SK-N-MC (cell line): Measurements from ENCODE around the gene GPR35.
"Not testable (repeated sequence)": the region's sequence is repeated elsewhere in the genome, so short reads cannot be mapped to it uniquely, and the experiment has no call there.

Experiments
- DNase-seq: peaks from one replicate; pipeline ENCODE4 v3.0.0-alpha.2; 2011; ENCODE audit warnings: low read depth, low spot score
- H3K27ac ChIP-seq: fragments of 200-600 bp; sonication (generic); 2 replicates; pipeline ENCODE4 v1.5.1; 2016; ENCODE audit warnings: mixed run types
- H3K36me3 ChIP-seq: fragments of 200-600 bp; sonication (generic); 2 replicates; pipeline ENCODE4 v1.6.1; 2017; ENCODE audit warnings: antibody characterized with exemption, low read length, mixed read lengths; ENCODE audit not compliant: insufficient read depth
- H3K4me3 ChIP-seq: fragments of 200-600 bp; sonication (generic); 2 replicates; pipeline ENCODE4 v1.5.1; 2016
- H3K9ac ChIP-seq: fragments of 200-600 bp; sonication (generic); 2 replicates; pipeline ENCODE4 v1.8.0; 2017; ENCODE audit warnings: mixed run types, mixed read lengths; ENCODE audit not compliant: insufficient read length
- H3K9me3 ChIP-seq: fragments of 200-600 bp; sonication (generic); 2 replicates; pipeline ENCODE4 v1.6.1; 2017; ENCODE audit warnings: low read depth, mild to moderate bottlenecking, antibody characterized with exemption, low read length, moderate library complexity, mixed read lengths
- EZH2 ChIP-seq: fragments of 200-600 bp; sonication (generic); IDR thresholded peaks from one replicate; pipeline ENCODE4 v1.6.1; 2017; ENCODE audit warnings: antibody characterized with exemption
- FOXP2 ChIP-seq: optimal IDR thresholded peaks from 2 replicates; pipeline ENCODE3; 2011; ENCODE audit warnings: mild to moderate bottlenecking, moderate library complexity; ENCODE audit not compliant: insufficient read depth; ENCODE audit errors: extremely low read length, control extremely low read depth
- POLR2AphosphoS5 ChIP-seq: IDR thresholded peaks from 2 replicates; pipeline ENCODE4 v1.6.1; 2012; ENCODE audit warnings: mild to moderate bottlenecking, low read depth, low read length, borderline replicate concordance

GPR35 gene

GRCh38 chr2:240615820-240616547, 9.3 kb upstream of the GPR35 start:
- Histone ChIP-seq H3K27ac (no peak overlapping the region), H3K9ac (no peak overlapping the region), H3K4me3 (no peak overlapping the region), H3K36me3 (no peaks in the 10 kb centered on the region), H3K9me3 (no peaks in the 10 kb centered on the region)
- DNase-seq: no peak
- no peak for TF ChIP-seq POLR2AphosphoS5

DNA sequence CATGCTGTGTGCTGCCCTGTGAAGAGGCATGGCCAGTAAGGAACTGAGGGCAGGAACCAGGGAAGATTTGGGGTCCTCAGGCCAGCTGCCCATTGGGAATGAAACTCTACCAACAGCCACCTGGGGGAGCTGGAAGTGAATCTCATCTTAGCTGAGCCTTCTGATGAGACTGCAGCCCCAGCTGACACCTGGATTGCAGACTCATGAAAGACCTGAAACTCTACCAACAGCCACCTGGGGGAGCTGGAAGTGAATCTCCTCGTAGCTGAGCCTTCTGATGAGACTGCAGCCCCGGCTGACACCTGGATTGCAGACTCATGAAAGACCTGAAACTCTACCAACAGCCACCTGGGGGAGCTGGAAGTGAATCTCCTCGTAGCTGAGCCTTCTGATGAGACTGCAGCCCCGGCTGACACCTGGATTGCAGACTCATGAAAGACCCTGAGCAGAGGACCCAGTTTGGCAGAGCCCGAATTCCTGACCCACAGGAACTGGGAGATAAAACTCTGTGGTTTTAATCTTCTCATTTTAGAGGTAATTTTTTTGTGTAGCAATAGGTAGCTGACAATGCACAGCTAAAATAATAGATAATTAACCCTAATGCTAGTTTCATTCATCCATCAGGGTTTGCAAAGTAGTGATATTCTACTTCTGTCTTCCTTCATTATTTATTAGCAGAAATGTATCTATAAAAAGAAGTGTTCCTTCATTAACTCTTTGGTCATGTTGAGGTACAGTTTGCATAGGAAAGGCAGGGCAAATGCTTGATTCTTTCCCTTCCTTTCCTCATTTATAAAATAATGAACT, 8.2 kb upstream of the GPR35 start:
- DNase-seq, H3K9ac ChIP-seq, H3K4me3 ChIP-seq, H3K9me3 ChIP-seq, H3K27ac ChIP-seq, H3K36me3 ChIP-seq: not testable (repeated sequence)

DNA sequence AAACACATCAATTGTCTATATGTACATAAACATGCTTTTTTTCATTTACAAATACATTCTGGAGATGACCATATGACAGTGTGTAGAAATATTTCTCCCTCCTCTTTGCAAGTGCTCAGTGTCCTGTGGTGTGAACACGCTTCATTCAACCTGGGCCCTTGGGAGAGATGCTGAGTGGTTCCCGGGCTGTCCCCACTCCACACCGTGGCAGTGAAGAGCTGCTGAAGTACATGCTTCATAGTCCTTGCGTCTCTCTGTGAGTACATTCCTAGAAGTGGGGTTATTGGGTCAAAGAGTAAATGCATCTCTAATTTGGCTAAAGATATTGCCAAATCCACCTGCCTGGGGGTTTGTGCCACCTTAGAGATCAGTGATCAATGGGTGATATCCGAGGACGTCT, 6.5 kb upstream of the GPR35 start:
- Histone ChIP-seq H3K36me3 (no peaks in the 10 kb centered on the region), H3K4me3 (no peak overlapping the region), H3K9ac (no peak overlapping the region), H3K27ac (no peak overlapping the region), H3K9me3 (no peaks in the 10 kb centered on the region)
- no peak for DNase-seq
- no peak for TF ChIP-seq EZH2
- no peak for TF ChIP-seq FOXP2
- TF ChIP-seq POLR2AphosphoS5: no peak

GRCh38 chr2:240619506-240620148, 5.7 kb upstream of the GPR35 start:
- Histone ChIP-seq H3K4me3 (no peak overlapping the region), H3K9me3 (no peaks in the 10 kb centered on the region), H3K9ac (no peak overlapping the region), H3K27ac (no peak overlapping the region), H3K36me3 (no peaks in the 10 kb centered on the region)
- no peak for TF ChIP-seq EZH2
- TF ChIP-seq POLR2AphosphoS5: no peak
- TF ChIP-seq FOXP2: no peak
- DNase-seq: no peak

DNA sequence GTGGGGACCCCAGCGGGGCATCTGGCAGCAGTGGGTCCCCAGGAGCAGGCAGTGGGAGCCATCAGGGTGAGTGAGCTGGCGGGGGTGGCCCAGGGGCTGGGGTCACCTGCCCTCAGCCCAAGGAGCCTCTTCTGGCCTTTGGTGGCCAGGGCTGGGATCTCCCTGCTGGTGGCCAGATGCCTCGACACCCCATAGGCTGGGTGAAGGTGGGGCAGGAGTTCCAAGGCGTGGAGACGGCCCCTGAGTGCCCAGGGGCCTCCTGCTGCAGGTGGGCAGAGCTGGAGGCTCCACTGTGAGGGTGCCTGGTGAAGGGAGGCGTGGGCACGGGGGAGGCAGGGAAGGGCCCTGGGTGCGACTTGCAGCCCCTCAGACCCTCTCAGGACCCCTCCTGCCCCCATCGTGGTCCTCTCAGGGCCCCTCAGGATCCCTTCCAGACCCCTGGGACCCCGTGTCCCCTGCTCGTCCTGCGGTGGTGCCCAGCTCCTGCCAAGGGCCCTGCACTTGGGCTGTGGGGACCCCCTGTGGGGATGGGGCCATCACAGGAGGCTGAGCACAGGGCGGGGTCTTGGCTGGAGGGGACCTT, 5.0 kb upstream of the GPR35 start:
- no peaks in the 10 kb centered on the region for H3K36me3 ChIP-seq
- no peak for DNase-seq
- no peak overlapping the region for H3K9ac ChIP-seq
- no peak overlapping the region for H3K27ac ChIP-seq
- no peak for TF ChIP-seq FOXP2
- TF ChIP-seq POLR2AphosphoS5: no peak
- TF ChIP-seq EZH2: no peak
- no peaks in the 10 kb centered on the region for H3K9me3 ChIP-seq
- H3K4me3 ChIP-seq: no peak overlapping the region

GRCh38 chr2:240620859-240621258, 4.4 kb upstream of the GPR35 start:
- no peak for TF ChIP-seq EZH2
- no peak for TF ChIP-seq POLR2AphosphoS5
- TF ChIP-seq FOXP2: no peak
- H3K9ac ChIP-seq: no peak overlapping the region
- no peak overlapping the region for H3K27ac ChIP-seq

DNA sequence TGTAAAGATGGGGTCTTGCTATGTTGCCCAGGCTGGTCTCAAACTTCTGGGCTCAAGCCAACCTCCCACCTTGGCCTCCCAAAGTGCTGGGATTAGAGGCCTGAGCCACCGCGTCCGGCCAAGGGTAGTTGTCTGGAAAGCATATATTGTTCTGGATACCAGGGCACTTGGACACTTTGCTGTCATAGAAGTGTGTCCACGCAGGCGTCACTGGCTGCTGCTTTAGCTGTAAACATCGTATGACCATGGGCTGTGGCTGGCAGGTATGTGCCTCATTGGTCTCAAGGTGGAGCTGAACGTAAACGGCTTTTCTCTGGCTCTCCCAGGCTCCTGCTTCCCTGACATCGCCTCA, 3.2 kb upstream of the GPR35 start:
- TF ChIP-seq FOXP2: no peak
- TF ChIP-seq EZH2: no peak
- no peak for TF ChIP-seq POLR2AphosphoS5
- no peak for DNase-seq
- H3K36me3 ChIP-seq: no peaks in the 10 kb centered on the region
- H3K9ac ChIP-seq: no peak overlapping the region
- H3K9me3 ChIP-seq: no peaks in the 10 kb centered on the region
- H3K4me3 ChIP-seq: no peak overlapping the region
- H3K27ac ChIP-seq: no peak overlapping the region

More at GRCh38 chr2:240620859-240621258, 4.4 kb upstream of the GPR35 start:
- H3K4me3 ChIP-seq: no peak overlapping the region
- no peaks in the 10 kb centered on the region for H3K9me3 ChIP-seq
- H3K36me3 ChIP-seq: no peaks in the 10 kb centered on the region
- DNase-seq: no peak

DNA sequence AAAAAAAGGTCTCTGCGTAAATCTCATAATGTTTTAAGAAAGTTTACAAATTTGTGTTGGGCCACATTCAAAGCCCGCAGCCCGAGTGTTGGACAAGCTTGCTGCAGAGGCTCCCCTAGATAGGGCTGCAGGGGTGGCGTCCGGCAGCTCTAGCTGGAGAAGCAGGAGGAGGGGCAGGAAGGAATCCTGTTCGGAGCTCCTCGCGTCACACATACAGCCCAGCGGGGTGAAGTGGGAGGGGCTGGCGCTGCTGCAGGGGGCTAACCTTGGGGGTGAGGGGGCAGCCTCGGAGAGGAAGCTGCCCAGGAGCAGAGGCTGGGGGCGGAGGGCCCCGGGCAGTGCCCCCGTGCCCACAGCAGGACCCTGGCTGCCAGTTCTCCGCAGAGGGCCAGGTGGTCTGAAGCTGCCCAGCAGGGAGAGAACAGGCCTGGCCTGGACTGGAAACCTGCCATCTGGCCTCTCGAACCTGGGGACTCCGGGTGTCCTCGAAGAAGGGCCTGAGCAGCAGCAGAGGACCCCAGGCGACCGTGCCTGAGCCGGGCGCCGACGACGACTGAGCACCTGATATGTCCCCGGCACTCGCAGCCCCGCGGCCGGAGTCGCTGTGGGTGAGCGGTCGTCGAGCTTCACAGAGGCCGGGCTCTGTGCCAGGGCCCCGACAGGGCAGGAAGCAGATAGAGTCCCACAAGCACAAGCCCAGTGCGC, 2.6 kb upstream of the GPR35 start:
- H3K4me3 ChIP-seq: no peak overlapping the region
- H3K9ac ChIP-seq: no peak overlapping the region
- H3K9me3 ChIP-seq: no peaks in the 10 kb centered on the region
- no peaks in the 10 kb centered on the region for H3K36me3 ChIP-seq
- DNase-seq: no peak
- TF ChIP-seq POLR2AphosphoS5: no peak
- TF ChIP-seq FOXP2: no peak
- no peak for TF ChIP-seq EZH2
- no peak overlapping the region for H3K27ac ChIP-seq
